ENCODE measurements around the gene TMEM150C.
"Not testable (repeated sequence)": the region's sequence is repeated elsewhere in the genome, so short reads cannot be mapped to it uniquely, and the experiment has no call there.

TMEM150C gene

GRCh38 chr4:82473621-82474164, 88.1 kb downstream of the TMEM150C start:
- TF ChIP-seq CTCF (IDR thresholded peaks at IDR 0.05; ENCODE audit: low read depth, low read length): no peak
- DNase-seq (ENCODE audit: extremely low read depth, low read depth): no peak

- not testable (repeated sequence) for DNase-seq (ENCODE audit: extremely low read depth, low read depth)
Observed at GRCh38 chr4:82473080-82473479, 88.7 kb downstream of the TMEM150C start.

- peak; percentile 4 for DNase-seq (ENCODE audit: extremely low read depth, low read depth)
Observed at GRCh38 chr4:82469791-82470345, 91.9 kb downstream of the TMEM150C start.

GRCh38 chr4:82467471-82467870, 94.3 kb downstream of the TMEM150C start:
- DNase-seq (ENCODE audit: extremely low read depth, low read depth): no peak
- TF ChIP-seq CTCF (IDR thresholded peaks at IDR 0.05; ENCODE audit: low read depth, low read length): no peak

More at GRCh38 chr4:82469791-82470345, 91.9 kb downstream of the TMEM150C start:
- no peak; the same call in 1 of the 2 replicates for TF ChIP-seq CTCF (IDR thresholded peaks at IDR 0.05; ENCODE audit: low read depth, low read length)

- no peak for TF ChIP-seq CTCF (IDR thresholded peaks at IDR 0.05; ENCODE audit: low read depth, low read length)
- no peak for DNase-seq (ENCODE audit: extremely low read depth, low read depth)
Observed at GRCh38 chr4:82463221-82463620, 98.6 kb downstream of the TMEM150C start.

- peak; percentile 75 for DNase-seq (ENCODE audit: extremely low read depth, low read depth)
- TF ChIP-seq CTCF (IDR thresholded peaks at IDR 0.05; ENCODE audit: low read depth, low read length): peak; percentile 74
Observed at GRCh38 chr4:82462415-82462831, 99.4 kb downstream of the TMEM150C start.

- TF ChIP-seq CTCF (IDR thresholded peaks at IDR 0.05; ENCODE audit: low read depth, low read length): no peak
- DNase-seq (ENCODE audit: extremely low read depth, low read depth): no peak
Observed at GRCh38 chr4:82461710-82462109, 100.1 kb downstream of the TMEM150C start.

- DNase-seq (ENCODE audit: extremely low read depth, low read depth): no peak
- TF ChIP-seq CTCF (IDR thresholded peaks at IDR 0.05; ENCODE audit: low read depth, low read length): no peak
Observed at GRCh38 chr4:82458729-82459128, 103.1 kb downstream of the TMEM150C start.

All from AG09319 (cell line).